HL-60 (cell line): ENCODE data around the gene LRRC8A.
A peak's percentile ranks its signal among the peaks of the same experiment; 100 is the strongest.

ENCODE experiments used
- DNase-seq, 2 experiments: peaks; one replicate each; pipeline ENCODE4 v3.0.0-alpha.2; 2010 to 2020; ENCODE audit warnings: low read depth in 1 of 2, low spot score in 1 of 2
- H3K27ac ChIP-seq: fragments of 250-450 bp; sonication (Bioruptor Pico); replicated peaks from 2 replicates; pipeline ENCODE4 v1.5.1; 2020; ENCODE audit warnings: mild to moderate bottlenecking, moderate library complexity
- H3K27me3 ChIP-seq: fragments of 250-450 bp; sonication (Bioruptor Pico); 2 replicates; pipeline ENCODE4 v1.5.1; 2021; ENCODE audit warnings: mild to moderate bottlenecking, moderate library complexity; ENCODE audit not compliant: insufficient read depth, poor library complexity, severe bottlenecking
- H3K4me3 ChIP-seq: replicated peaks from 2 replicates; pipeline ENCODE4 v1.5.1; 2011; ENCODE audit warnings: mild to moderate bottlenecking, control low read depth, low read length; ENCODE audit not compliant: insufficient read depth
- CTCF ChIP-seq: IDR thresholded peaks from one replicate; pipeline ENCODE4 v1.5.1; 2011; ENCODE audit warnings: low read length, control low read depth, inconsistent platforms; ENCODE audit not compliant: insufficient read depth
- GABPA ChIP-seq: IDR thresholded peaks from 2 replicates; pipeline ENCODE4 v1.6.1; 2012; ENCODE audit warnings: low read depth
- POLR2AphosphoS5 ChIP-seq: IDR thresholded peaks from 2 replicates; pipeline ENCODE4 v1.6.1; 2012; ENCODE audit warnings: low read depth
- REST ChIP-seq: IDR thresholded peaks from 2 replicates; pipeline ENCODE4 v1.6.1; 2012; ENCODE audit warnings: low read depth; ENCODE audit not compliant: insufficient replicate concordance
- SPI1 ChIP-seq: IDR thresholded peaks from 2 replicates; pipeline ENCODE4 v1.6.1; 2012; ENCODE audit warnings: low read depth, mild to moderate bottlenecking, borderline replicate concordance

The LRRC8A gene

DNA sequence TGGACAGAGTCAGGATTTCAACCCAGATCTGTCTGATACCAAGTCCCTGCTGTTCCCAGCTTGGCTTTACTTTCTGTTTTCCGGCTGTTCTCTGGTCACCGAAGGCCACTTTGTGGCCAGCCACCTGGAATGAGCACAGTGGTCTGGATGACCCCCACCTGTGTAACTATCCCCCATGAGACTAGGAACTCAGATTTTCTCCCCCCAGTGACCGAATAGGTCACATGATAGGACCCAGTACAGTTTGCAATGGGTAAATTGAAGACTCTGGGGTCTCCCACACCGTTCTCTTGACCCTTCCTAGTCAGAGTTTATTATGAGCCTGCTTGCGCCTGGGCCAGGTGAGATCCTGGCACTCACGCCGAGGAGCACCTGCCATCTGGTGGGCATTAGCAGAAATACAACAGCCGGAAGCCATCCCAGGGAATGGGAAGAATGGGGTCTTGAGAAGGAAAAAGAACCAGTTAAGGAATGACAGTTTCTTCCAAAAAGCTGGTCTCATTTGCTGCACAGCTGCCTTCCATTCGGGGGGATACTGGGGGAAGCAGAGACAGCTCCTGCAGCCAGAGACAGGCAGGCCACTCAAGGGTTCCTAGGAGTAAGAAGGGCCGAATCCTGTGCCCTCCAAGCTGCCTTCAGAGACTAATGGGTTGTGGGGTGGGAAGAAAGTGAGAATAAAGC, 45.9 kb downstream of the LRRC8A start:
- TF ChIP-seq GABPA (no peak), CTCF (peak; percentile 73)
- peak in 1 of 2 experiments; percentile 44 for DNase-seq
- no peak overlapping the region for H3K4me3 ChIP-seq
- H3K27ac ChIP-seq = no peak overlapping the region
- H3K27me3 ChIP-seq = no peaks in the 10 kb centered on the region

- H3K4me3 ChIP-seq = no peak overlapping the region
- no peaks in the 10 kb centered on the region for H3K27me3 ChIP-seq
- no peak for DNase-seq
- no peak overlapping the region for H3K27ac ChIP-seq
- TF ChIP-seq CTCF (no peak), REST (no peak), GABPA (no peak), SPI1 (no peak), POLR2AphosphoS5 (no peak)
These were observed 46.7 kb downstream of the LRRC8A start for GRCh38 chr9:128928624-128929023.

DNA sequence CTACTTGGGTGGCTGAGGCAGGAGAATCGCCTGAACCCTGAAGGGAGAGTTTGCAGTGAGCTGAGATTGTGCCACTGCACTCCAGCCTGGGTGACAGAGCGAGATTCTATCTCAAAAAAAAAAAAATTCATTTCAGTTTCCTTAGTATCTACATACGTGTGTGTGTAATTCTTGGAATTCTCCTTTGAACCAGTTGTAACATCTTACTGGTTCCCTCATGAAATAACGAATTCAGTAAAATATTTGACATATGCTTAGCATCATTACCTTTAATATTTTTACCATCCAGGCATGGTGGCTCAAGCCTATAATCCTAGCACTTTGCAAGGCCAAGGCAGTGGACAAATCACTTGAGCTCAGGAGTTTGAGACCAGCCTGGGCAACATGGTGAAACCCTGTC, 47.6 kb downstream of the LRRC8A start:
- TF ChIP-seq POLR2AphosphoS5 (no peak), CTCF (no peak), REST (no peak), SPI1 (no peak), GABPA (no peak)
- Histone ChIP-seq H3K4me3 (no peak overlapping the region), H3K27me3 (no peaks in the 10 kb centered on the region), H3K27ac (no peak overlapping the region)
- DNase-seq = no peak

- no peaks in the 10 kb centered on the region for H3K27me3 ChIP-seq
- no peak overlapping the region for H3K4me3 ChIP-seq
- DNase-seq = no peak
- H3K27ac ChIP-seq = no peak overlapping the region
- TF ChIP-seq REST (no peak), POLR2AphosphoS5 (no peak), SPI1 (no peak), CTCF (no peak), GABPA (no peak)
These were observed 51.8 kb downstream of the LRRC8A start for GRCh38 chr9:128933731-128934130.
